CD14-positive monocyte (primary cell): ENCODE data around the gene MTTP. TPM values are rescaled to one million over a fixed set of nuclear protein-coding genes. Genes with fewer than 3 reads are reported as not detected.

Experiments used
- DNase-seq, 3 donors: peaks; one replicate each; pipeline ENCODE4 v3.0.0-alpha.2; 2011 to 2022
- H2AFZ ChIP-seq: 2 replicates; pipeline ENCODE4 v1.6.0; 2012; ENCODE audit warnings: mild to moderate bottlenecking, low read depth, low read length, inconsistent platforms; ENCODE audit not compliant: insufficient read depth, poor library complexity, severe bottlenecking
- H3K27ac ChIP-seq, 2 donors: 1 replicate in 1 of 2; 2 replicates in 1 of 2; pipeline ENCODE4 v1.5.1; 2012 to 2013; ENCODE audit warnings: low read length in 2 of 2, control low read depth in 1 of 2, inconsistent platforms in 1 of 2, low read depth in 1 of 2, mild to moderate bottlenecking in 1 of 2
- H3K27me3 ChIP-seq, 2 donors: one replicate each; pipeline versions ENCODE4 v1.6.0 to v1.6.1; 2011 to 2013; ENCODE audit warnings: low read length in 2 of 2; ENCODE audit not compliant: control insufficient read depth in 2 of 2, insufficient read depth in 2 of 2
- H3K36me3 ChIP-seq, 2 donors: replicated peaks in 1 of 2; 1 replicate in 1 of 2; 2 replicates in 1 of 2; pipeline versions ENCODE4 v1.5.1 to v1.6.1; 2012 to 2013; ENCODE audit warnings: low read length in 2 of 2, control low read depth in 1 of 2, inconsistent platforms in 1 of 2, mild to moderate bottlenecking in 1 of 2; ENCODE audit not compliant: insufficient read depth in 2 of 2, control insufficient read depth in 1 of 2
- H3K4me1 ChIP-seq, 2 donors: 1 replicate in 1 of 2; 2 replicates in 1 of 2; pipeline versions ENCODE4 v1.5.1 to v1.6.1; 2012 to 2013; ENCODE audit warnings: low read length in 2 of 2, control low read depth in 1 of 2, inconsistent platforms in 1 of 2, mild to moderate bottlenecking in 1 of 2, moderate library complexity in 1 of 2; ENCODE audit not compliant: insufficient read depth in 2 of 2, control insufficient read depth in 1 of 2
- H3K4me2 ChIP-seq: replicated peaks from 2 replicates; pipeline ENCODE3; 2012; ENCODE audit warnings: low read length, moderate library complexity, mild to moderate bottlenecking; ENCODE audit not compliant: poor library complexity, severe bottlenecking; ENCODE audit errors: extremely low read depth
- H3K4me3 ChIP-seq, 3 experiments: fragments of 200-600 bp in 1 of 3; sonication (generic) in 1 of 3; replicated peaks in 1 of 3; 1 replicate in 2 of 3; 2 replicates in 1 of 3; pipeline ENCODE4 v1.5.1; 2011 to 2013; ENCODE audit warnings: low read length in 3 of 3, mild to moderate bottlenecking in 3 of 3, control low read depth in 2 of 3, low read depth in 2 of 3, inconsistent platforms in 1 of 3, moderate library complexity in 1 of 3
- H3K79me2 ChIP-seq: 2 replicates; pipeline ENCODE4 v1.6.0; 2012; ENCODE audit warnings: mild to moderate bottlenecking, control low read depth, inconsistent platforms, low read length, moderate library complexity; ENCODE audit not compliant: insufficient read depth
- H3K9ac ChIP-seq: 2 replicates; pipeline ENCODE4 v1.6.0; 2017; ENCODE audit warnings: low read length, mild to moderate bottlenecking; ENCODE audit not compliant: insufficient read depth, poor library complexity, severe bottlenecking
- H3K9me3 ChIP-seq, 2 donors: replicated peaks in 1 of 2; 1 replicate in 1 of 2; 2 replicates in 1 of 2; pipeline versions ENCODE4 v1.5.1 to v1.6.1; 2012 to 2013; ENCODE audit warnings: low read length in 2 of 2, control low read depth in 1 of 2; ENCODE audit not compliant: control insufficient read depth in 1 of 2, insufficient read depth in 1 of 2
- H4K20me1 ChIP-seq: 2 replicates; pipeline ENCODE4 v1.6.0; 2012; ENCODE audit warnings: mild to moderate bottlenecking, low read length, control low read depth, moderate library complexity; ENCODE audit not compliant: insufficient read depth
- H3K27ac Mint-ChIP-seq, 7 donors: one replicate each; pipeline ENCODE4 v1.8.0; 2020; ENCODE audit warnings: mild to moderate bottlenecking in 7 of 7, mixed read lengths in 7 of 7, moderate library complexity in 6 of 7, inconsistent platforms in 2 of 7
- H3K27me3 Mint-ChIP-seq, 3 donors: one replicate each; pipeline ENCODE4 v1.8.0; 2021 to 2022; ENCODE audit warnings: low read depth in 3 of 3, mild to moderate bottlenecking in 3 of 3, mixed read lengths in 3 of 3, moderate library complexity in 3 of 3, inconsistent platforms in 1 of 3
- H3K36me3 Mint-ChIP-seq, 2 donors: one replicate each; pipeline ENCODE4 v1.8.0; 2020; ENCODE audit warnings: mixed read lengths in 2 of 2, inconsistent platforms in 1 of 2, mild to moderate bottlenecking in 1 of 2
- H3K4me1 Mint-ChIP-seq: one replicate; pipeline ENCODE4 v1.8.0; 2020; ENCODE audit warnings: mild to moderate bottlenecking, mixed read lengths
- H3K4me3 Mint-ChIP-seq, 2 donors: one replicate each; pipeline ENCODE4 v1.8.0; 2020; ENCODE audit warnings: mild to moderate bottlenecking in 2 of 2, mixed read lengths in 2 of 2, moderate library complexity in 1 of 2
- H3K9me3 Mint-ChIP-seq, 7 donors: one replicate each; pipeline ENCODE4 v1.8.0; 2020 to 2022; ENCODE audit warnings: mixed read lengths in 7 of 7, mild to moderate bottlenecking in 6 of 7, moderate library complexity in 6 of 7, inconsistent platforms in 2 of 7
- CTCF ChIP-seq: fragments of 200-600 bp; IDR thresholded peaks from one replicate; pipeline ENCODE4 v1.8.0; 2022; ENCODE audit warnings: antibody characterized with exemption, mild to moderate bottlenecking
- WGBS: methylation state at CpG from one replicate; pipeline ENCODE4 v1.1.5; 2013; ENCODE audit warnings: missing lambda C conversion rate; ENCODE audit not compliant: insufficient coverage; 5-methylcytosine and 5-hydroxymethylcytosine counted together
- intact Hi-C, 2 donors: fragments of 100-400 bp; cut with micrococcal nuclease; formaldehyde crosslinking; loops; one replicate each; pipeline versions ENCODE4 v1.15.0 to v1.15.1; 2023
- polyA plus RNA-seq, 3 donors: library from polyadenylated mRNA; depleted of rRNA in 1 of 3; unstranded in 2 of 3; stranded (reverse) in 1 of 3; fragments of 300-500 nt in 2 of 3; fragments of >200 nt in 1 of 3; fragmentation: Illumina TruSeq in 2 of 3; gene quantifications; 1 replicate in 2 of 3; 2 replicates in 1 of 3; pipeline ENCODE4 v1.2.3, GENCODE V29; 2012 to 2021

Gene MTTP
- polyA plus RNA-seq, 3 donors = not detected

- no peaks in the 10 kb centered on the region for H4K20me1 ChIP-seq
- Mint-ChIP-seq H3K36me3 (no peaks in the 10 kb centered on the region), H3K4me1 (no peaks in the 10 kb centered on the region), H3K27me3 (peaks cover under 1 to 2% (median 1%) of the 10 kb centered on the region in 3 donors), H3K9me3 (peaks cover 20 to 43% (median 35%) of the 10 kb centered on the region in 7 donors), H3K27ac (no peak overlapping the region), H3K4me3 (no peak overlapping the region)
- H3K79me2 ChIP-seq = no peaks in the 10 kb centered on the region
- H3K4me3 ChIP-seq = no peak overlapping the region
- H3K27ac ChIP-seq = no peak overlapping the region
- no peak overlapping the region for H2AFZ ChIP-seq
- H3K4me1 ChIP-seq = no peaks in the 10 kb centered on the region
- no peaks in the 10 kb centered on the region for H3K27me3 ChIP-seq
- DNase-seq = no peak
- H3K36me3 ChIP-seq = no peaks in the 10 kb centered on the region
- no peak overlapping the region for H3K9ac ChIP-seq
- WGBS = 92% methylated on average over 10 of the region's 10 CpGs
- H3K9me3 ChIP-seq = peaks cover 28 to 45% of the 10 kb centered on the region in 2 donors
- H3K4me2 ChIP-seq = no peak overlapping the region
- intact Hi-C loops = no loop called here
- no peak for TF ChIP-seq CTCF
Measured at GRCh38 chr4:99649778-99650177, 75.2 kb downstream of the MTTP start.

GRCh38 chr4:99651016-99651769 is 76.6 kb downstream of the MTTP start:
- Mint-ChIP-seq H3K4me1 (no peaks in the 10 kb centered on the region), H3K27me3 (peaks cover 0 to 3% (median 2%) of the 10 kb centered on the region in 3 donors), H3K4me3 (no peak overlapping the region), H3K27ac (no peak overlapping the region), H3K36me3 (no peaks in the 10 kb centered on the region), H3K9me3 (peaks cover 24 to 43% (median 35%) of the 10 kb centered on the region in 7 donors)
- TF ChIP-seq CTCF = no peak
- no peaks in the 10 kb centered on the region for H3K79me2 ChIP-seq
- H3K9ac ChIP-seq = no peak overlapping the region
- peaks cover 28 to 45% of the 10 kb centered on the region in 2 donors for H3K9me3 ChIP-seq
- no peak for DNase-seq
- no peak overlapping the region for H2AFZ ChIP-seq
- H3K4me1 ChIP-seq = no peaks in the 10 kb centered on the region
- H4K20me1 ChIP-seq = no peaks in the 10 kb centered on the region
- H3K27me3 ChIP-seq = no peaks in the 10 kb centered on the region
- no peak overlapping the region for H3K4me3 ChIP-seq
- 92% methylated on average over 18 of the region's 18 CpGs for WGBS
- intact Hi-C loops = no loop called here
- no peaks in the 10 kb centered on the region for H3K36me3 ChIP-seq
- no peak overlapping the region for H3K27ac ChIP-seq
- H3K4me2 ChIP-seq = no peak overlapping the region
